IMR-90 (cell line): ENCODE data around the gene ATP5F1D.

Experiments used
- CEBPB ChIP-seq: IDR thresholded peaks from 2 replicates; pipeline ENCODE4 v1.6.1; 2012; ENCODE audit warnings: low read depth, low read length, improper control_type of control experiment
- FOS ChIP-seq: fragments of 150-350 bp; IDR thresholded peaks from 2 replicates; pipeline ENCODE4 v1.6.1; 2016; ENCODE audit warnings: low read depth, low read length
- MAFK ChIP-seq: IDR thresholded peaks from 2 replicates; pipeline ENCODE4 v1.6.1; 2012; ENCODE audit warnings: low read depth, low read length, improper control_type of control experiment
- MAZ ChIP-seq: IDR thresholded peaks from 2 replicates; pipeline ENCODE4 v1.6.1; 2012; ENCODE audit warnings: low read depth, mild to moderate bottlenecking, low read length, improper control_type of control experiment, moderate library complexity, borderline replicate concordance
- MXI1 ChIP-seq: IDR thresholded peaks from 2 replicates; pipeline ENCODE4 v1.6.1; 2012; ENCODE audit warnings: low read depth, mild to moderate bottlenecking, low read length, moderate library complexity, borderline replicate concordance
- NFE2L2 ChIP-seq: fragments of 150-350 bp; IDR thresholded peaks from 2 replicates; pipeline ENCODE4 v1.6.1; 2016; ENCODE audit warnings: low read depth, mild to moderate bottlenecking, low read length
- POLR2A ChIP-seq: IDR thresholded peaks from 2 replicates; pipeline ENCODE4 v1.6.1; 2012; ENCODE audit warnings: mild to moderate bottlenecking, low read depth, low read length
- RAD21 ChIP-seq: IDR thresholded peaks from 2 replicates; pipeline ENCODE4 v1.6.1; 2012; ENCODE audit warnings: low read length, improper control_type of control experiment
- SMC3 ChIP-seq: fragments of 150-350 bp; IDR thresholded peaks from 2 replicates; pipeline ENCODE4 v1.6.1; 2016; ENCODE audit warnings: low read depth, mild to moderate bottlenecking, antibody characterized with exemption, low read length, moderate library complexity
- TF ChIP-seq, protein P1 (sequence below): conservative IDR thresholded peaks from 2 replicates; pipeline ENCODE4 v1.5.1; 2012; ENCODE audit warnings: mild to moderate bottlenecking, low read depth, low read length, improper control_type of control experiment
- TF ChIP-seq, protein P2 (sequence below): fragments of 150-350 bp; IDR thresholded peaks from 2 replicates; pipeline ENCODE4 v1.6.1; 2016; ENCODE audit warnings: low read depth, mild to moderate bottlenecking, low read length, moderate library complexity, borderline replicate concordance

DNA sequence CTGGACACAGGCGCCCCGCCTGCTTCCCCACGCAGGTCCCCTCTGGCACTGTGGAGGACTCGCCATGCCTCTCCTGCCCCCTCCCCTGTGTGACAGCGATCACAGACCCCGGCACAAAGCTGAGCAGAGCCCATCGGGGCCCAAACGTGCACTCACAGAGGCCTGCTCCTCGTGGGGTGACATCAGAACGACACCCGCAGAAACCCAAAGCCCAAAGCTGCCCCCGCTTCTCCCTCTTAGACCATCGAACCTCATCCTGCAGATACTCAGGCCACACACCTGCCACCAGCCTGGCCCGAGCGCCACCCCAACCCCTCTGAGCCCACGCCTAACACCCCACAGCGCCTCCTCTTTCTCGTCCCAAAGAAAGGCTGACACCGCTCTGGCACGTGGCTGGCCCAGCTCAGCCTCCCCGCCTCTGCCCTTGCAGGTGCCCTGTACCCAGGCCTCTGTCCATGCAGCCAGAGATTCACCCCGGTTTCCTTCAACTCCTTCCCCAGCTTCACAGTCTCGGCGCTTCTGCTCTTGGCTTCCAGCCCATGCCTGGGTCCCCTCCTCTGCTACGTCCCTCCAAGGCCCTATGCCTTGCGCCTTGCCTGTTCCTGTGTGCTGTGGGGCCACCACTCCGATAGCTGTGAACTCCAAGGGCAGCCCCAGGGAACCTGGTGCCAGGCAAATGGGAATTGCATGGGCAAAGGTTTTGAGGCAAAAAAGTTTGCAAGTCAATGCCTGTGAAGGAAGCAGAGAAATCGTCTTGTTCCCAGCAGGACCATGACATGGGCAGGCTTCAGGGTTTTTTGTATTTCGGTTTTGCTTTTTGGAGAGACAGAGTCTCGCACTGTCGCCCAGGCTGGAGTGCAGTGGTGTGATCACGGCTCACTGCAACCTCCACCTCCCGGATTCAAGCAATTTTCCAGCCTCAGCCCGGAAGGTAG, 2.9 kb upstream of the ATP5F1D start:
- TF ChIP-seq MAZ = no peak
- no peak for TF ChIP-seq NFE2L2
- TF ChIP-seq, protein P1, sequence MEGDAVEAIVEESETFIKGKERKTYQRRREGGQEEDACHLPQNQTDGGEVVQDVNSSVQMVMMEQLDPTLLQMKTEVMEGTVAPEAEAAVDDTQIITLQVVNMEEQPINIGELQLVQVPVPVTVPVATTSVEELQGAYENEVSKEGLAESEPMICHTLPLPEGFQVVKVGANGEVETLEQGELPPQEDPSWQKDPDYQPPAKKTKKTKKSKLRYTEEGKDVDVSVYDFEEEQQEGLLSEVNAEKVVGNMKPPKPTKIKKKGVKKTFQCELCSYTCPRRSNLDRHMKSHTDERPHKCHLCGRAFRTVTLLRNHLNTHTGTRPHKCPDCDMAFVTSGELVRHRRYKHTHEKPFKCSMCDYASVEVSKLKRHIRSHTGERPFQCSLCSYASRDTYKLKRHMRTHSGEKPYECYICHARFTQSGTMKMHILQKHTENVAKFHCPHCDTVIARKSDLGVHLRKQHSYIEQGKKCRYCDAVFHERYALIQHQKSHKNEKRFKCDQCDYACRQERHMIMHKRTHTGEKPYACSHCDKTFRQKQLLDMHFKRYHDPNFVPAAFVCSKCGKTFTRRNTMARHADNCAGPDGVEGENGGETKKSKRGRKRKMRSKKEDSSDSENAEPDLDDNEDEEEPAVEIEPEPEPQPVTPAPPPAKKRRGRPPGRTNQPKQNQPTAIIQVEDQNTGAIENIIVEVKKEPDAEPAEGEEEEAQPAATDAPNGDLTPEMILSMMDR = no peak
- no peak for TF ChIP-seq POLR2A
- no peak for TF ChIP-seq MXI1
- TF ChIP-seq, protein P2, sequence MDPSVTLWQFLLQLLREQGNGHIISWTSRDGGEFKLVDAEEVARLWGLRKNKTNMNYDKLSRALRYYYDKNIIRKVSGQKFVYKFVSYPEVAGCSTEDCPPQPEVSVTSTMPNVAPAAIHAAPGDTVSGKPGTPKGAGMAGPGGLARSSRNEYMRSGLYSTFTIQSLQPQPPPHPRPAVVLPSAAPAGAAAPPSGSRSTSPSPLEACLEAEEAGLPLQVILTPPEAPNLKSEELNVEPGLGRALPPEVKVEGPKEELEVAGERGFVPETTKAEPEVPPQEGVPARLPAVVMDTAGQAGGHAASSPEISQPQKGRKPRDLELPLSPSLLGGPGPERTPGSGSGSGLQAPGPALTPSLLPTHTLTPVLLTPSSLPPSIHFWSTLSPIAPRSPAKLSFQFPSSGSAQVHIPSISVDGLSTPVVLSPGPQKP = no peak
- TF ChIP-seq CEBPB = no peak
- no peak for TF ChIP-seq SMC3
- no peak for TF ChIP-seq RAD21
- TF ChIP-seq FOS = no peak
- TF ChIP-seq MAFK = no peak
